Measurements from ENCODE around the gene FGF12. TPM values are rescaled to one million over a fixed set of nuclear protein-coding genes. Genes with fewer than 3 reads are reported as not detected.

FGF12 gene
- total and polyA plus RNA-seq, 2 of the 13 experiments (the other 11 are each of a cell fraction or from before 2014, with no cell fraction given), result 0.07 TPM; not detected in 1

GRCh38 chr3:192496905-192497587, 230.3 kb downstream of the FGF12 start (continued):
- no peak for TF ChIP-seq SRY (CRISPR knock-in tag; IDR thresholded peaks at IDR 0.05)
- no peak for TF ChIP-seq CCAR2 (optimal IDR thresholded peaks at IDR 0.05; ENCODE audit: low read depth, low read length)
- no peak for TF ChIP-seq NAIF1 (CRISPR knock-in tag; IDR thresholded peaks at IDR 0.05; ENCODE audit: borderline replicate concordance)
- TF ChIP-seq, protein P1, sequence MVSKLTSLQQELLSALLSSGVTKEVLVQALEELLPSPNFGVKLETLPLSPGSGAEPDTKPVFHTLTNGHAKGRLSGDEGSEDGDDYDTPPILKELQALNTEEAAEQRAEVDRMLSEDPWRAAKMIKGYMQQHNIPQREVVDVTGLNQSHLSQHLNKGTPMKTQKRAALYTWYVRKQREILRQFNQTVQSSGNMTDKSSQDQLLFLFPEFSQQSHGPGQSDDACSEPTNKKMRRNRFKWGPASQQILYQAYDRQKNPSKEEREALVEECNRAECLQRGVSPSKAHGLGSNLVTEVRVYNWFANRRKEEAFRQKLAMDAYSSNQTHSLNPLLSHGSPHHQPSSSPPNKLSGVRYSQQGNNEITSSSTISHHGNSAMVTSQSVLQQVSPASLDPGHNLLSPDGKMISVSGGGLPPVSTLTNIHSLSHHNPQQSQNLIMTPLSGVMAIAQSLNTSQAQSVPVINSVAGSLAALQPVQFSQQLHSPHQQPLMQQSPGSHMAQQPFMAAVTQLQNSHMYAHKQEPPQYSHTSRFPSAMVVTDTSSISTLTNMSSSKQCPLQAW (CRISPR knock-in tag; IDR thresholded peaks at IDR 0.05), result no peak
- TF ChIP-seq GTF2F1 (IDR thresholded peaks at IDR 0.05; ENCODE audit: low read length), result no peak
- TF ChIP-seq RBM39 (IDR thresholded peaks at IDR 0.05; ENCODE audit: low read depth, low read length, poor library complexity, severe bottlenecking), result no peak
- no peak for TF ChIP-seq BRD4 (CRISPR knock-in tag; IDR thresholded peaks at IDR 0.05)
- TF ChIP-seq ZNF644 (CRISPR knock-in tag; IDR thresholded peaks at IDR 0.05; ENCODE audit: low read depth), result no peak

DNA sequence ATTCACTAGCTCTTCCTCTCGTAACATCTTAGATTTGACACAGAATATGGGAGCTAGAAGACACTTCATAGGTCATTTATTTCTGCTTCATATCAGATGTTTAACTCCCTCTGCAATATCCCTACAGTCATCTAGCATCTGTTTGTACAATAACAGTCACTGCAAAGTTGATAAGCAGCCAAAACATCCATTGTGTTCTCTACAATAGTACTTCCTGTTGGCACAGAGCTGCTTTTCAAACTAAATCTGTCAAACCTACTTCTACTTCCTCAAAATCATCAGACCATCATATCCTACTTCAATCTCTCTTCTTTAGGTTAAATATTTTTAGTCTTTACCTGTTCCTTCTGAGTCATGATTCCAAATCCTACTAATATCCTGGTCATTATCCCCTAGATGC, 233.2 kb downstream of the FGF12 start:
- no peak for FAIRE-seq

More for the DNA sequence above, 233.2 kb downstream of the FGF12 start:
- CTCF ChIA-PET (ENCODE audit: low intra/inter-chr PET ratio, low total read pairs), result no interaction called here
- no peak overlapping the region for H3K9ac ChIP-seq (ENCODE audit: insufficient read depth, low read depth, low read length)
- no peak overlapping the region for H3K27ac ChIP-seq (ENCODE audit: extremely low read length, insufficient read depth, low read length)
- intact Hi-C loops (cut with micrococcal nuclease; ENCODE audit: unreplicated experiment), result no loop called here
- H4K20me1 ChIP-seq (ENCODE audit: insufficient read depth, low read length), result no peaks in the 10 kb centered on the region
- in situ Hi-C loops (cut with HindIII; ENCODE audit: extremely low pct_ligation_motif_present, low pct_unique_long_range_greater_than_20kb), result no loop called here
- no peak overlapping the region for H3K4me3 ChIP-seq (replicated peaks in 1 of 3; ENCODE audit: insufficient read depth in 1 of 3, low read depth in 2 of 3, low read length in 3 of 3)
- no peak overlapping the region for H2AFZ ChIP-seq (ENCODE audit: low read length)
- POLR2A ChIA-PET, result no interaction called here
- H3K9me3 ChIP-seq (ENCODE audit: low read length), result no peaks in the 10 kb centered on the region
- DNase-seq (ENCODE audit: low spot score) (no peak), ATAC-seq (no peak)
- no peaks in the 10 kb centered on the region for H3K36me3 ChIP-seq (replicated peaks in 1 of 2; ENCODE audit: control insufficient read depth in 1 of 2, insufficient read depth in 2 of 2, low read length in 2 of 2)
- no peaks in the 10 kb centered on the region for H3K27me3 ChIP-seq (ENCODE audit: control insufficient read depth in 1 of 2, insufficient read depth in 2 of 2, low read length in 2 of 2)
- H3K4me1 ChIP-seq (ENCODE audit: insufficient read depth, low read length), result no peaks in the 10 kb centered on the region
- no TSS peak for BruUV-seq (replicated peaks)
- H3K79me2 ChIP-seq (ENCODE audit: insufficient read depth, low read length), result no peaks in the 10 kb centered on the region
- TF ChIP-seq RXRA (CRISPR knock-in tag; IDR thresholded peaks at IDR 0.05) (no peak), ARNT (IDR thresholded peaks at IDR 0.05) (no peak), KLF12 (CRISPR knock-in tag; IDR thresholded peaks at IDR 0.05; ENCODE audit: borderline replicate concordance) (no peak), YEATS2 (CRISPR knock-in tag; IDR thresholded peaks at IDR 0.05; ENCODE audit: borderline replicate concordance) (no peak), FOXA3 (CRISPR knock-in tag; IDR thresholded peaks at IDR 0.05) (no peak)
- TF ChIP-seq, protein P2, sequence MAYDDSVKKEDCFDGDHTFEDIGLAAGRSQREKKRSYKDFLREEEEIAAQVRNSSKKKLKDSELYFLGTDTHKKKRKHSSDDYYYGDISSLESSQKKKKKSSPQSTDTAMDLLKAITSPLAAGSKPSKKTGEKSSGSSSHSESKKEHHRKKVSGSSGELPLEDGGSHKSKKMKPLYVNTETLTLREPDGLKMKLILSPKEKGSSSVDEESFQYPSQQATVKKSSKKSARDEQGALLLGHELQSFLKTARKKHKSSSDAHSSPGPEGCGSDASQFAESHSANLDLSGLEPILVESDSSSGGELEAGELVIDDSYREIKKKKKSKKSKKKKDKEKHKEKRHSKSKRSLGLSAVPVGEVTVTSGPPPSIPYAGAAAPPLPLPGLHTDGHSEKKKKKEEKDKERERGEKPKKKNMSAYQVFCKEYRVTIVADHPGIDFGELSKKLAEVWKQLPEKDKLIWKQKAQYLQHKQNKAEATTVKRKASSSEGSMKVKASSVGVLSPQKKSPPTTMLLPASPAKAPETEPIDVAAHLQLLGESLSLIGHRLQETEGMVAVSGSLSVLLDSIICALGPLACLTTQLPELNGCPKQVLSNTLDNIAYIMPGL (CRISPR knock-in tag; IDR thresholded peaks at IDR 0.05; ENCODE audit: borderline replicate concordance in 1 of 2, low read depth in 1 of 2), result no peak
- 0% methylated on average over 1 of the region's 1 CpG for WGBS (ENCODE audit: low lambda C conversion rate)
- H3K4me2 ChIP-seq (ENCODE audit: low read depth, low read length), result no peak overlapping the region

All from HepG2 (cell line).